ENCODE results near the gene NFYC. TPM values are rescaled to one million over a fixed set of nuclear protein-coding genes. Genes with fewer than 3 reads are reported as not detected.

Gene NFYC
- total RNA-seq, 1 donor from 2014 or later = 56.0 TPM

DNA sequence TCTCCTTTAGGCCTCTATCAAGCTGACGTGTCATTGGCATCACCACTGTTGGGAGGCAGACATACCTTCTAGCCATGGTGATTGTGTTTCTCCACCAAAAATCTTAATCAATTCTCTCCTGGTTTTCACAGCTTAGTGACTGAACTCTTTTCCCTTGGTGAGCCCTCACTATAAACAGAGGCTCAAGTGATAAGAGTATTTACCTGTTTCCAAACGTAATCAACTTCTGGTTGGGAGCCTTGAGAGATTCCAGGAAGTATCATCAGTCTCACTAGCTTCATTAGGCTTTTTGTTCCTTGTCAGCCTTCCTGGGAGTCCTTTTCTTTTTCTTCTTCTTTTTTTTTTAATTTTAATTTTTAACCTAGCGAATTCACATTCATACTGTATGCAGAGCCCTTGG, 58.3 kb downstream of the NFYC start:
- Histone ChIP-seq H3K27ac (no peak overlapping the region), H3K4me1 (no peaks in the 10 kb centered on the region), H3K4me3 (no peak overlapping the region), H3K27me3 (no peaks in the 10 kb centered on the region), H3K9me3 (no peaks in the 10 kb centered on the region), H3K36me3 (peaks cover 65% of the 10 kb centered on the region)
- intact Hi-C loops (cut with DNase I) = no loop called here
- ATAC-seq = no peak
- TF ChIP-seq, protein P1, sequence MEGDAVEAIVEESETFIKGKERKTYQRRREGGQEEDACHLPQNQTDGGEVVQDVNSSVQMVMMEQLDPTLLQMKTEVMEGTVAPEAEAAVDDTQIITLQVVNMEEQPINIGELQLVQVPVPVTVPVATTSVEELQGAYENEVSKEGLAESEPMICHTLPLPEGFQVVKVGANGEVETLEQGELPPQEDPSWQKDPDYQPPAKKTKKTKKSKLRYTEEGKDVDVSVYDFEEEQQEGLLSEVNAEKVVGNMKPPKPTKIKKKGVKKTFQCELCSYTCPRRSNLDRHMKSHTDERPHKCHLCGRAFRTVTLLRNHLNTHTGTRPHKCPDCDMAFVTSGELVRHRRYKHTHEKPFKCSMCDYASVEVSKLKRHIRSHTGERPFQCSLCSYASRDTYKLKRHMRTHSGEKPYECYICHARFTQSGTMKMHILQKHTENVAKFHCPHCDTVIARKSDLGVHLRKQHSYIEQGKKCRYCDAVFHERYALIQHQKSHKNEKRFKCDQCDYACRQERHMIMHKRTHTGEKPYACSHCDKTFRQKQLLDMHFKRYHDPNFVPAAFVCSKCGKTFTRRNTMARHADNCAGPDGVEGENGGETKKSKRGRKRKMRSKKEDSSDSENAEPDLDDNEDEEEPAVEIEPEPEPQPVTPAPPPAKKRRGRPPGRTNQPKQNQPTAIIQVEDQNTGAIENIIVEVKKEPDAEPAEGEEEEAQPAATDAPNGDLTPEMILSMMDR (IDR thresholded peaks at IDR 0.05) = no peak
- DNase-seq = no peak

GRCh38 chr1:40750451-40750908, 59.0 kb downstream of the NFYC start:
- no peak overlapping the region for H3K4me3 ChIP-seq
- no peak overlapping the region for H3K27ac ChIP-seq
- no peaks in the 10 kb centered on the region for H3K9me3 ChIP-seq
- intact Hi-C loops (cut with DNase I) = no loop called here
- TF ChIP-seq, protein P1 (IDR thresholded peaks at IDR 0.05) = no peak
- ATAC-seq (no peak), DNase-seq (no peak)
- peaks cover 72% of the 10 kb centered on the region for H3K36me3 ChIP-seq
- H3K4me1 ChIP-seq = no peaks in the 10 kb centered on the region
- no peaks in the 10 kb centered on the region for H3K27me3 ChIP-seq

- intact Hi-C loops (cut with DNase I) = no loop called here
- Histone ChIP-seq H3K9me3 (no peaks in the 10 kb centered on the region), H3K36me3 (peaks cover 85% of the 10 kb centered on the region)
These were observed 60.3 kb downstream of the NFYC start for GRCh38 chr1:40751802-40752201.

GRCh38 chr1:40753142-40753882, 61.8 kb downstream of the NFYC start:
- Histone ChIP-seq H3K27me3 (no peaks in the 10 kb centered on the region), H3K4me1 (no peaks in the 10 kb centered on the region), H3K4me3 (no peak overlapping the region), H3K36me3 (peaks cover 95% of the 10 kb centered on the region), H3K9me3 (no peaks in the 10 kb centered on the region), H3K27ac (no peak overlapping the region)
- no peak for DNase-seq
- TF ChIP-seq, protein P1 (IDR thresholded peaks at IDR 0.05) = no peak
- intact Hi-C loops (cut with DNase I) = no loop called here
- no peak for ATAC-seq

More at GRCh38 chr1:40751802-40752201, 60.3 kb downstream of the NFYC start:
- DNase-seq = no peak
- no peak for ATAC-seq
- H3K27ac ChIP-seq = no peak overlapping the region
- H3K4me3 ChIP-seq = no peak overlapping the region
- TF ChIP-seq, protein P1 (IDR thresholded peaks at IDR 0.05) = no peak
- no peaks in the 10 kb centered on the region for H3K4me1 ChIP-seq
- no peaks in the 10 kb centered on the region for H3K27me3 ChIP-seq

- TF ChIP-seq, protein P1 (IDR thresholded peaks at IDR 0.05) = no peak
- Histone ChIP-seq H3K36me3 (peaks cover 95% of the 10 kb centered on the region), H3K27ac (no peak overlapping the region), H3K4me3 (no peak overlapping the region), H3K4me1 (no peaks in the 10 kb centered on the region), H3K27me3 (no peaks in the 10 kb centered on the region), H3K9me3 (no peaks in the 10 kb centered on the region)
- intact Hi-C loops (cut with DNase I) = no loop called here
- ATAC-seq (peak; percentile 62), DNase-seq (no peak)
These were observed 62.7 kb downstream of the NFYC start for GRCh38 chr1:40754201-40754600.

All from upper lobe of right lung (tissue), 1 donor.